KMS-11 (cell line): Measurements from ENCODE around the gene GAK.

Experiments
- H2AFZ ChIP-seq: fragments of 200-600 bp; sonication (generic); 2 replicates; pipeline ENCODE4 v1.6.1; 2016; ENCODE audit warnings: antibody characterized with exemption, mixed run types, low read depth
- H3K27ac ChIP-seq: fragments of 200-600 bp; sonication (generic); 2 replicates; pipeline ENCODE4 v1.6.1; 2016; ENCODE audit warnings: mild to moderate bottlenecking, mixed run types
- H3K27me3 ChIP-seq: fragments of 200-600 bp; sonication (generic); 2 replicates; pipeline ENCODE4 v1.6.1; 2017; ENCODE audit warnings: mild to moderate bottlenecking, low read depth, mixed run types, moderate library complexity; ENCODE audit not compliant: insufficient read depth
- H3K36me3 ChIP-seq: fragments of 200-600 bp; sonication (generic); 2 replicates; pipeline ENCODE4 v1.6.1; 2017; ENCODE audit warnings: mild to moderate bottlenecking, mixed run types; ENCODE audit not compliant: insufficient read depth
- H3K4me1 ChIP-seq: fragments of 200-600 bp; sonication (generic); 2 replicates; pipeline ENCODE4 v1.6.1; 2016; ENCODE audit warnings: mild to moderate bottlenecking, low read depth, mixed run types; ENCODE audit not compliant: poor library complexity, severe bottlenecking
- H3K4me2 ChIP-seq: fragments of 200-600 bp; sonication (generic); 2 replicates; pipeline ENCODE4 v1.7.0; 2016; ENCODE audit warnings: mild to moderate bottlenecking, mixed run types
- H3K4me3 ChIP-seq: fragments of 200-600 bp; sonication (generic); IDR thresholded peaks from 2 replicates; pipeline ENCODE4 v1.6.1; 2017; ENCODE audit warnings: low read depth, low read length, mixed read lengths; ENCODE audit not compliant: insufficient read depth
- H3K79me2 ChIP-seq: fragments of 200-600 bp; sonication (generic); 2 replicates; pipeline ENCODE4 v1.6.1; 2016; ENCODE audit warnings: low read depth, mixed run types; ENCODE audit not compliant: insufficient read depth
- H3K9ac ChIP-seq: fragments of 200-600 bp; sonication (generic); 2 replicates; pipeline ENCODE4 v1.6.1; 2016; ENCODE audit warnings: mild to moderate bottlenecking, mixed run types
- H4K20me1 ChIP-seq: fragments of 200-600 bp; sonication (generic); 2 replicates; pipeline ENCODE4 v1.6.1; 2016; ENCODE audit warnings: mild to moderate bottlenecking, mixed run types; ENCODE audit not compliant: insufficient read depth
- TF ChIP-seq, protein P1 (sequence below): fragments of 200-600 bp; sonication (generic); conservative IDR thresholded peaks from 2 replicates; pipeline ENCODE4 v1.6.1; 2017; ENCODE audit warnings: low read depth, mild to moderate bottlenecking, antibody characterized with exemption, low read length, moderate library complexity, mixed read lengths

Gene GAK

DNA sequence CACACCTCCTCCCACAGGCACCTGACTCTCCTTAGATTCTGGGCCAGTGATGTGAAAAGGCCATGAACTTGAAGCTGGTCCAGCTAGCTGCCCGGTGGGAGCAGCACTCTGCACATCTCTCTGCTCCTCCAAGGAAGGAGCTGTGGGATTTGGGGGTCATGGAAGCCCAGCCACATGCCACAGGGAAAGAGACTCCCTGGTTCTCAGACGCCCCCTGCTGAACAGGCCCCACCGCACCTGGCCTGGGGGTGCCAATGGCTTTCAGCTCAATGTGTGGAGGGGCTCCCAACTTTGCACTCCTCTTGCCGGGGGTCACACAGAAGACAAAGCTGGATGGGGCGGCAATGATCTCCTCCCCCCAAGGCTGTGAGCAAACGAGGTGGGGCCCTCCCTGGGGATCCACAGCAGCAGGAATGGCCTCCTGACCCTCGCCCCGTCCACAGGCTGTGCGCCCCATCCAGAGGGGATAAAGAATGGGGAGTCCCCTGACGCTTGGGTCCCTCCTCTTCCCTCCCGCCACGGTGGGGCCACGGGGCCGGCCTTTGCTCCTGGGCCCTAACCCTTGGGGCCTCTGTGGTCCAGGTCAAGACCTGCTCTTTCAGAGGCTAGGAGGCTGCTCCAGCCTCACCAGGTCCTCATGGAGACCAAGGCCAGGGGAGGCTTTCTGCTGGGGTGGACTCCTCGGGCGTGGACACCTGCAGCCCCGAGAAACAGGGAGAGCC, 51.3 kb downstream of the GAK start:
- H3K27ac ChIP-seq = no peak overlapping the region
- no peaks in the 10 kb centered on the region for H4K20me1 ChIP-seq
- no peak overlapping the region for H3K4me2 ChIP-seq
- no peaks in the 10 kb centered on the region for H3K27me3 ChIP-seq
- H3K79me2 ChIP-seq = no peaks in the 10 kb centered on the region
- H3K36me3 ChIP-seq = no peaks in the 10 kb centered on the region
- no peak overlapping the region for H3K9ac ChIP-seq
- H2AFZ ChIP-seq = no peak overlapping the region
- TF ChIP-seq, protein P1, sequence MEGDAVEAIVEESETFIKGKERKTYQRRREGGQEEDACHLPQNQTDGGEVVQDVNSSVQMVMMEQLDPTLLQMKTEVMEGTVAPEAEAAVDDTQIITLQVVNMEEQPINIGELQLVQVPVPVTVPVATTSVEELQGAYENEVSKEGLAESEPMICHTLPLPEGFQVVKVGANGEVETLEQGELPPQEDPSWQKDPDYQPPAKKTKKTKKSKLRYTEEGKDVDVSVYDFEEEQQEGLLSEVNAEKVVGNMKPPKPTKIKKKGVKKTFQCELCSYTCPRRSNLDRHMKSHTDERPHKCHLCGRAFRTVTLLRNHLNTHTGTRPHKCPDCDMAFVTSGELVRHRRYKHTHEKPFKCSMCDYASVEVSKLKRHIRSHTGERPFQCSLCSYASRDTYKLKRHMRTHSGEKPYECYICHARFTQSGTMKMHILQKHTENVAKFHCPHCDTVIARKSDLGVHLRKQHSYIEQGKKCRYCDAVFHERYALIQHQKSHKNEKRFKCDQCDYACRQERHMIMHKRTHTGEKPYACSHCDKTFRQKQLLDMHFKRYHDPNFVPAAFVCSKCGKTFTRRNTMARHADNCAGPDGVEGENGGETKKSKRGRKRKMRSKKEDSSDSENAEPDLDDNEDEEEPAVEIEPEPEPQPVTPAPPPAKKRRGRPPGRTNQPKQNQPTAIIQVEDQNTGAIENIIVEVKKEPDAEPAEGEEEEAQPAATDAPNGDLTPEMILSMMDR = no peak
- no peak overlapping the region for H3K4me3 ChIP-seq
- no peaks in the 10 kb centered on the region for H3K4me1 ChIP-seq

DNA sequence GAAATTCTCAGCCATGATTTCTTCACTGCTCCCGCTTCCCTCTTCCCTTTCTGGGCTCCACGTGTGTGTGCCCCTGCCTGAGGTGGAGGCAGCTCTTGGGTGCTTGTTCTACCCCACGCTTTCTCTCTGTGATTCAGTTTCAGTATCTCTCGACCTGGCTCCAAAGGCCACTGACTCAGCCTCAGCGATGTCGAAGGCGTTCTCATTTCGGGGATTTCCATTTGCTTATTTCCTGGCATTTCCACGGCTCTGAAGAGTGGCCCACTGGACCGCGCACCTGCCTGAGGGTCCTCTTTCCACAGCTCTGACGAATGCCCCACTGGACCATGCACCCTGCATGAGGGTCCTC, 52.4 kb downstream of the GAK start:
- Histone ChIP-seq H3K9ac (no peak overlapping the region), H3K4me3 (no peak overlapping the region), H3K27me3 (no peaks in the 10 kb centered on the region), H3K79me2 (no peaks in the 10 kb centered on the region), H3K36me3 (no peaks in the 10 kb centered on the region), H4K20me1 (no peaks in the 10 kb centered on the region), H3K4me2 (no peak overlapping the region), H3K27ac (no peak overlapping the region), H3K4me1 (no peaks in the 10 kb centered on the region), H2AFZ (no peak overlapping the region)
- TF ChIP-seq, protein P1 = no peak

DNA sequence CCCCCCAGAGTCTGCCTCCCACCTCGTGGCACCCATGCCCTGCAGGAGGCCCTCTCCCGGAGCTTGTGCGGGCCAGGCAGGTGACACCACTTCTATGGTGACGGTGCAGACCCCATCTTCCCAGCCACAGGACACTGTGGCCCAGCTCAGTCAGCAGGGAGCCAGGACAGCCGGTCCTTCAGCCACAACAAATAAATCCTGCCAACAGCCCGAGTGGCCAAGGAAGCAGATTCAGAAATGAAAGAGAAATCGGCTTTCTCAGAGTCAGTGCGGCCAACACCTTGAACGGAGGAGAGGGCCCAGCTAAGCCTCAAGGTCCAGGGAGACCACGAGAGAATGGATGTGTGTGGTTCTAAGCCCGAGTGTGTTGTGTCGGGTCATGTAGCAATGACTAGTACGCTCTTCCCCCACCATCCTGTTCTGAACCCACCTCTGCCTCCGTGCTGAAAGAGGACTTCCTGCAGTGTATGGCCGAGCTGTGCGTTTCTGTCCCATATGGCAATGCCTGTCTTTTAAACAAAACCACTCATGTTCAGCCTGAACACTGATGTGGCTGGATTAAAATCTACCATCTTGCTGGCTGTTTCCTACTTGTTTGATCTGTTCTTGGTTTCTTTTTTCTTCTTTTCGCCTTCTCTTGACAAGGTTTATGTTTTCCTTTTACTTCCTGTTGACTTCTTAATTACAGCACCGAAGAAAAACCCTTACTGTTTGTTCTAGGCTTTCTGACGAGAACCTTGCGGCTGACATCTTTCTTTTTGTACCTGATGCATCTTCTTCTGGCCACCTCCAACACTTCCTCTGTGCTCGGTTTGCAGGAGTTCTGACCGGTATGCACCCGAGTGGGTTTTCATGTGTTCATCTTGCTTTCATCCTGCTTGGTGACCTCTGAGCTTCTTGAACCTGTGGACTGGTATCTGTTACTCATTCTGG, 53.1 kb downstream of the GAK start:
- Histone ChIP-seq H3K36me3 (no peaks in the 10 kb centered on the region), H3K27ac (no peak overlapping the region), H3K27me3 (no peaks in the 10 kb centered on the region), H4K20me1 (no peaks in the 10 kb centered on the region), H2AFZ (no peak overlapping the region), H3K4me3 (no peak overlapping the region), H3K4me2 (no peak overlapping the region), H3K9ac (no peak overlapping the region), H3K79me2 (no peaks in the 10 kb centered on the region), H3K4me1 (no peaks in the 10 kb centered on the region)
- TF ChIP-seq, protein P1 = no peak

DNA sequence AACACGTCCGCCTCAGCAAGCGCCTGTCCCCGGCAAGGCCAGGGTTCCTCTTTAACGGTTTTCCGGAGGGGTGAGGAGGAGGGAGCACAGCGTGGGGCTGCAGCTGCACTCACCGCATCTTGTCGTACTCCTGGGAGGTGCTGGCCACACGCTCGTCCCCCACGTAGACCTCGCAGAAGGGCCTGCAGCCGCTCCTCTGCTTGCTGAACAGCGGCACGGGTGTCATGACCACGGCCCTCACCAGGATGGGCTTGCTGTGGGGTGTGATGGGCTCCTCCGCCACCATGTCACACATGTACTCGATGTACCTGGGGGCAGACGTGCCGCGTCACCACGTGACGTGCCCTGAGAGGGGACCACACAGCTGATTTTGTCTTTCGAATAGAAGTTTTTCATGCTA, 54.6 kb downstream of the GAK start:
- Histone ChIP-seq H3K36me3 (no peaks in the 10 kb centered on the region), H4K20me1 (no peaks in the 10 kb centered on the region), H2AFZ (no peak overlapping the region), H3K79me2 (no peaks in the 10 kb centered on the region), H3K27ac (no peak overlapping the region), H3K27me3 (no peaks in the 10 kb centered on the region), H3K4me2 (no peak overlapping the region), H3K9ac (no peak overlapping the region), H3K4me3 (no peak overlapping the region), H3K4me1 (no peaks in the 10 kb centered on the region)
- TF ChIP-seq, protein P1 = no peak
